Nucleus accumbens (tissue), 56 donors: Measurements from ENCODE around the gene PGLYRP4.

Source experiments
- DNase-seq, 56 donors: peaks; one replicate each; lab custom pipeline; 2025; lab: John Stamatoyannopoulos, UW

PGLYRP4 gene

GRCh38 chr1:153305682-153306081 is 43.0 kb downstream of the PGLYRP4 start:
- no peak for DNase-seq

- no peak for DNase-seq
Measured at GRCh38 chr1:153302308-153302707, 46.3 kb downstream of the PGLYRP4 start.

- DNase-seq, result no peak
Measured at GRCh38 chr1:153293851-153294250, 54.8 kb downstream of the PGLYRP4 start.

GRCh38 chr1:153293480-153293775 is 55.2 kb downstream of the PGLYRP4 start:
- no peak for DNase-seq

- no peak for DNase-seq
Measured at GRCh38 chr1:153292740-153293479, 55.7 kb downstream of the PGLYRP4 start.

- no peak for DNase-seq
Measured at GRCh38 chr1:153292185-153292584, 56.5 kb downstream of the PGLYRP4 start.

GRCh38 chr1:153291514-153291913 is 57.1 kb downstream of the PGLYRP4 start:
- no peak for DNase-seq

- no peak for DNase-seq
Measured at GRCh38 chr1:153288634-153289275, 59.9 kb downstream of the PGLYRP4 start.
